ENCODE results near the gene SUPT6H.

DNA sequence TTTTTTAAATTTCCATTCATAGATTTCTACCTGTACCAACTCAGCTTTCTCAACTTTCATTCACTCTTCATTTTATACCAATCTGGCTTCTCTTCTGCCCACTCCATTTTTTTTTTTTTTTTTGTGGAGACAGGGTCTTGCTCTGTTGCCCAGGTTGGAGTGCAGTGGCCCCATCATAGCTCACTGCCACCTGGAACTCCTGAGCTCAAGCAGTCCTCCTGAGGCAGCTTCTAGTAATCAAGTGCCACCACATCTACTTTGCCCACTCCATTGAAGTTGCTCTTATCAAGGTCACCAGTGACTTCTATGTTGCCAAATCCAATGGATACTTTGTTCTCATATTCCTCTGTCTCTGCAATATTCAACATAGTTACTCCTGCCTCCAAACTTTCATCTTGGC lies 1.7 kb downstream of the SUPT6H start:
- no peak for TF ChIP-seq CTCF (IDR thresholded peaks at IDR 0.05)
- TF ChIP-seq POLR2A (IDR thresholded peaks at IDR 0.05) = no peak
